B cell (primary cell): ENCODE results near the gene RSPH9. TPM values are rescaled to one million over a fixed set of nuclear protein-coding genes. Genes with fewer than 3 reads are reported as not detected.

ENCODE experiments used
- ATAC-seq: fragments of 200-7000 bp; cut with Tn5 transposase; one replicate; pipeline ENCODE4 v1.10.0; 2021; ENCODE audit warnings: low read depth, mild to moderate bottlenecking, moderate number of reproducible peaks, moderate library complexity
- CTCF ChIA-PET: fragments of 350-600 bp; sonication (Branson Sonifier 250); formaldehyde crosslinking; loops from one replicate; lab custom pipeline; 2021; ENCODE audit warnings: antibody characterized with exemption, inconsistent platforms; lab: Charles Lee
- POLR2A ChIA-PET: fragments of 350-600 bp; sonication (Branson Sonifier 250); formaldehyde crosslinking; loops from one replicate; lab custom pipeline; 2021; ENCODE audit warnings: antibody characterized with exemption; lab: Charles Lee
- DNase-seq: peaks from one replicate; pipeline ENCODE4 v3.0.0; 2013
- H2AFZ ChIP-seq: 2 replicates; pipeline ENCODE4 v1.6.1; 2012; ENCODE audit warnings: mild to moderate bottlenecking, low read depth, low read length; ENCODE audit not compliant: insufficient read depth, poor library complexity, severe bottlenecking
- H3K27ac ChIP-seq, 2 donors: 1 replicate in 1 of 2; 2 replicates in 1 of 2; pipeline ENCODE4 v1.5.1; 2012 to 2013; ENCODE audit warnings: low read length in 2 of 2, mild to moderate bottlenecking in 2 of 2, moderate library complexity in 1 of 2
- H3K27me3 ChIP-seq, 4 experiments: fragments of 200-600 bp in 1 of 4; sonication (generic) in 1 of 4; replicated peaks in 1 of 4; 1 replicate in 2 of 4; 2 replicates in 2 of 4; pipeline versions ENCODE4 v1.6.1 to v1.7.0; 2013 to 2016; ENCODE audit warnings: low read length in 3 of 4, mild to moderate bottlenecking in 2 of 4, mixed read lengths in 1 of 4, moderate library complexity in 1 of 4; ENCODE audit not compliant: insufficient read depth in 4 of 4, control insufficient read depth in 3 of 4; ENCODE audit errors: control extremely low read depth in 1 of 4
- H3K36me3 ChIP-seq, 2 experiments: replicated peaks in 1 of 2; 1 replicate in 1 of 2; 2 replicates in 1 of 2; pipeline versions ENCODE4 v1.6.1 to v1.7.1; 2013; ENCODE audit warnings: low read length in 1 of 2; ENCODE audit not compliant: insufficient read depth in 2 of 2, control insufficient read depth in 1 of 2; ENCODE audit errors: control extremely low read depth in 1 of 2, extremely low read depth in 1 of 2
- H3K4me1 ChIP-seq, 2 donors: fragments of 200-600 bp in 1 of 2; sonication (generic) in 1 of 2; 1 replicate in 1 of 2; 2 replicates in 1 of 2; pipeline versions ENCODE4 v1.5.1 to v1.6.1; 2013 to 2017; ENCODE audit warnings: low read length in 2 of 2; ENCODE audit not compliant: control insufficient read depth in 2 of 2, insufficient read depth in 2 of 2
- H3K4me2 ChIP-seq: replicated peaks from 2 replicates; pipeline ENCODE3; 2012; ENCODE audit warnings: mild to moderate bottlenecking, low read depth, low read length; ENCODE audit not compliant: poor library complexity, severe bottlenecking
- H3K4me3 ChIP-seq, 5 experiments: fragments of 200-600 bp in 1 of 5; sonication (generic) in 1 of 5; 1 replicate in 3 of 5; 2 replicates in 2 of 5; pipeline versions ENCODE4 v1.5.1 to v1.7.0; 2011 to 2016; ENCODE audit warnings: low read length in 4 of 5, mild to moderate bottlenecking in 4 of 5, low read depth in 2 of 5, control low read depth in 1 of 5, moderate library complexity in 1 of 5; ENCODE audit not compliant: insufficient read depth in 1 of 5; ENCODE audit errors: control extremely low read depth in 1 of 5, extremely low read depth in 1 of 5
- H3K79me2 ChIP-seq: fragments of 200-600 bp; sonication (generic); one replicate; pipeline ENCODE4 v1.6.0; 2016; ENCODE audit warnings: low read length; ENCODE audit not compliant: control insufficient read depth, insufficient read depth
- H3K9ac ChIP-seq: fragments of 200-600 bp; sonication (generic); 2 replicates; pipeline ENCODE4 v1.6.1; 2017; ENCODE audit warnings: mild to moderate bottlenecking, low read length, moderate library complexity
- H3K9me3 ChIP-seq, 3 donors: one replicate each; pipeline versions ENCODE4 v1.6.1 to v1.7.1; 2013; ENCODE audit warnings: low read length in 2 of 3; ENCODE audit not compliant: control insufficient read depth in 2 of 3, insufficient read depth in 1 of 3; ENCODE audit errors: control extremely low read depth in 1 of 3
- H4K20me1 ChIP-seq: 2 replicates; pipeline ENCODE4 v1.6.0; 2012; ENCODE audit warnings: mild to moderate bottlenecking, low read length; ENCODE audit not compliant: insufficient read depth, control insufficient read depth, poor library complexity, severe bottlenecking
- H3K27ac Mint-ChIP-seq: one replicate; pipeline ENCODE4 v1.8.0; 2021; ENCODE audit warnings: mixed read lengths
- H3K27me3 Mint-ChIP-seq: one replicate; pipeline ENCODE4 v1.8.0; 2021; ENCODE audit warnings: mixed read lengths
- H3K4me1 Mint-ChIP-seq: one replicate; pipeline ENCODE4 v1.8.0; 2021; ENCODE audit warnings: mixed read lengths
- H3K4me3 Mint-ChIP-seq: one replicate; pipeline ENCODE4 v1.8.0; 2021; ENCODE audit warnings: mixed read lengths
- H3K9me3 Mint-ChIP-seq: one replicate; pipeline ENCODE4 v1.8.0; 2022; ENCODE audit warnings: mixed read lengths; ENCODE audit not compliant: insufficient read depth
- CTCF ChIP-seq: fragments of 200-600 bp; IDR thresholded peaks from one replicate; pipeline ENCODE4 v1.8.0; 2022; ENCODE audit warnings: antibody characterized with exemption, mild to moderate bottlenecking
- EZH2 ChIP-seq: IDR thresholded peaks from 2 replicates; pipeline ENCODE4 v1.6.1; 2012; ENCODE audit warnings: borderline replicate concordance, low read depth, mild to moderate bottlenecking, moderate library complexity, low read length; ENCODE audit not compliant: insufficient read depth, poor library complexity, severe bottlenecking
- WGBS: methylation state at CpG from one replicate; pipeline ENCODE4 v1.1.5; 2013; ENCODE audit warnings: missing lambda C conversion rate; ENCODE audit not compliant: insufficient coverage; 5-methylcytosine and 5-hydroxymethylcytosine counted together
- intact Hi-C: fragments of 100-400 bp; cut with micrococcal nuclease; formaldehyde crosslinking; loops from one replicate; pipeline ENCODE4 v1.10.0; 2022
- polyA plus RNA-seq: library from polyadenylated mRNA; depleted of rRNA; stranded (reverse); fragments of >200 nt; gene quantifications from 2 replicates; pipeline ENCODE4 v1.2.3, GENCODE V29; 2012
- total RNA-seq, 2 donors: library from RNA; stranded (reverse); fragments of 120-200 nt in 1 of 2; gene quantifications; 1 replicate in 1 of 2; 2 replicates in 1 of 2; pipeline versions ENCODE4 v1.2.3 to v1.2.4, GENCODE V29; 2013 to 2022

RSPH9 gene
- total and polyA plus RNA-seq, 2 donors (not counting 1 experiment from before 2014, with no cell fraction given), result 0.04 TPM; not detected in 1

DNA sequence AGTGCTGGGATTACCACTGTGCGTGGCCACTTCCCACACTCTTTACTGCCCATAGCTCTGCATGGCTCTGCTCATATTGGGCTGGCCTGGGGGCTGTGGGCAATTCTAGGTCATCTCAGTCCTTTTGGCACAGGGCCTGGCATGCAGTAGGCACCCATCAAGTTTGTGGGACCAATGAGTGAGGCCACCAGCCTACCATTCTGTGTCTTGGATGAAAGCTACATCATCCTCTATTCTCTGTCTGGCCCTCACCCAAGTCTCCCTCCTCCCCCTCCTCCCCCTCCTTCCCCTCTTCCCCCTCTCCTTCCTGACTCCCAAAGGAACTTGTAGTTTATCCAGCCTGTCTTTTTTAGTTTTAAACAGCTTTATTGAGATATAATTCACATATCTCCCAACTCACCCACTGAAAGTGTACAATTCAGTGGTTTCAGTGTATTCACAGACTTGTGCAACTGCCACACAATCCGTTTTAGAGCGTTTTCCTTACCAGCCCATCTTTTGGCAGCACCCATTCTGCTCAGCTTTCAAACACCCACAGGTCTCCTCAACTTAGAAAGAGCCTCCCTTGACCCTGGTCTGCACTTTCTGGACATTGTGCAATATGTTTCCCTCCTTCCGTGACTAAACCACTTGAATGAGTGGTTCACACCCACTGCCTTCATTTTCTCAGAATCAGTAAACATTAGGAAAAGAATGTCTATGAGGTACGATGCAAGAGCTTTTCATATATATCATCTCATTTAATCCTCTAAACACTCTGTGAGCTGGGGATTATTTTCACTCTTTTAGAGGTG lies 64.2 kb downstream of the RSPH9 start:
- Mint-ChIP-seq H3K9me3 (no peaks in the 10 kb centered on the region), H3K4me3 (no peak overlapping the region), H3K27me3 (no peaks in the 10 kb centered on the region), H3K27ac (no peak overlapping the region), H3K4me1 (peaks cover 50% of the 10 kb centered on the region)
- DNase-seq (no peak), ATAC-seq (no peak)
- Histone ChIP-seq H3K4me2 (no peak overlapping the region), H2AFZ (no peak overlapping the region), H3K4me3 (no peak overlapping the region), H3K9ac (no peak overlapping the region), H3K9me3 (peaks cover 0 to 8% (median 0%) of the 10 kb centered on the region in 3 donors), H4K20me1 (no peaks in the 10 kb centered on the region), H3K27me3 (peaks cover 0 to 2% (median 0%) of the 10 kb centered on the region in 4 experiments), H3K27ac (no peak overlapping the region), H3K79me2 (no peaks in the 10 kb centered on the region), H3K36me3 (no peaks in the 10 kb centered on the region), H3K4me1 (peaks cover 40 to 54% of the 10 kb centered on the region in 2 donors)
- WGBS, result 100% methylated on average over 3 of the region's 5 CpGs
- CTCF ChIA-PET, result interaction anchor here (0.8 to 1.0 kb wide), 2 partner anchors 61 to 387 kb away, joined by 3 read pairs; partner anchors contain the start of gene VEGFA
- intact Hi-C loops, result no loop called here
- POLR2A ChIA-PET, result no interaction called here
- no peak for TF ChIP-seq CTCF
- no peak for TF ChIP-seq EZH2
